ENCODE results near the gene MRPS14. TPM values are rescaled to one million over a fixed set of nuclear protein-coding genes. Genes with fewer than 3 reads are reported as not detected.
A peak's percentile ranks its signal among the peaks of the same experiment; 100 is the strongest.
"Not testable (repeated sequence)": the region's sequence is repeated elsewhere in the genome, so short reads cannot be mapped to it uniquely, and the experiment has no call there.

MRPS14 gene
- total RNA-seq (2014; rRNA removed; shearing (Covaris generic)) = 31.6 and 34.0 TPM in 2 replicates

- no peaks in the 10 kb centered on the region for H3K27me3 ChIP-seq
- DNase-seq = peak; percentile 97 to 98
- no peaks in the 10 kb centered on the region for H3K36me3 ChIP-seq
- H3K27ac ChIP-seq = peak within 1 kb of the TSS; percentile 61
- H3K9me3 ChIP-seq (replicated peaks) = no peaks in the 10 kb centered on the region
- H3K4me3 ChIP-seq = peak within 1 kb of the TSS; percentile 89
- H3K4me1 ChIP-seq = no peaks in the 10 kb centered on the region
Observed at GRCh38 chr1:175023043-175023921, at the start of gene MRPS14. TSS of gene MRPS14 (minus strand) at chr1:175023425. CDS start at chr1:175023408, 17 bp downstream.

GRCh38 chr1:175072099-175072951 is 49.1 kb upstream of the MRPS14 start:
- Histone ChIP-seq H3K27me3 (no peaks in the 10 kb centered on the region), H3K36me3 (no peaks in the 10 kb centered on the region), H3K9me3 (replicated peaks) (no peaks in the 10 kb centered on the region), H3K4me1 (peaks cover 13% of the 10 kb centered on the region), H3K4me3 (peak overlapping the region; percentile 26), H3K27ac (peak overlapping the region; percentile 31)
- peak; percentile 69 to 80 for DNase-seq

- DNase-seq = no peak
- H3K4me1 ChIP-seq = peaks cover 13% of the 10 kb centered on the region
- no peaks in the 10 kb centered on the region for H3K9me3 ChIP-seq (replicated peaks)
- no peaks in the 10 kb centered on the region for H3K27me3 ChIP-seq
- no peaks in the 10 kb centered on the region for H3K36me3 ChIP-seq
- no peak overlapping the region for H3K4me3 ChIP-seq
- no peak overlapping the region; the same call in 1 of the 2 replicates for H3K27ac ChIP-seq
Observed at GRCh38 chr1:175071276-175071943, 48.2 kb upstream of the MRPS14 start.

- Histone ChIP-seq H3K27ac (no peak overlapping the region), H3K4me3 (no peak overlapping the region), H3K4me1 (peaks cover 13% of the 10 kb centered on the region), H3K9me3 (replicated peaks) (no peaks in the 10 kb centered on the region), H3K27me3 (no peaks in the 10 kb centered on the region), H3K36me3 (no peaks in the 10 kb centered on the region)
- DNase-seq = no peak
Observed at GRCh38 chr1:175070818-175071217, 47.6 kb upstream of the MRPS14 start.

- no peak for DNase-seq
- Histone ChIP-seq H3K36me3 (no peaks in the 10 kb centered on the region), H3K4me3 (no peak within 1 kb of the TSS), H3K4me1 (peaks cover 7% of the 10 kb centered on the region), H3K27ac (no peak within 1 kb of the TSS), H3K27me3 (no peaks in the 10 kb centered on the region), H3K9me3 (replicated peaks) (no peaks in the 10 kb centered on the region)
Observed at GRCh38 chr1:175067362-175068106, 44.3 kb upstream of the MRPS14 start, which contains the start of gene TNN. TSS of gene TNN (plus strand) at chr1:175067833. CDS start at chr1:175077419, 9,586 bp downstream.

DNA sequence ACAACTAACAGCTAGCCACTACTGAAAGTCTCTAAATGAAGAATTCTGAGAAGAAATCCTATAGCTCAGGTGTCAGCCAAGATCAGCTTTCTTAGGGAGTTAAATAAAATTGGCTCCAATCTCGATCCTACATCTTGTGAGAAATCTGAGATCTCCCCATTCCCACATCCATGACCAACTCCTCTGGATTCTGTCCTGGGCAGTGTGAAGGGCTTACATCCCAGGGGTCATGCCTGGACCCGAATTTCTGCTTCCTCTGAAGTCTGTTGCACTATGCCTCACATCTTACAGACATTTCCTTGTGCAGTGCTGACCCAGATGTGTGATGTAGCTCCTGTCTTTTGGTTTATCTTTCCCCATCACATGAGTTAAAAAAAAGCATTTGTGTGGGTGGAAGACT is 39.6 kb upstream of the MRPS14 start:
- no peak overlapping the region for H3K27ac ChIP-seq
- H3K9me3 ChIP-seq (replicated peaks) = no peaks in the 10 kb centered on the region

DNA sequence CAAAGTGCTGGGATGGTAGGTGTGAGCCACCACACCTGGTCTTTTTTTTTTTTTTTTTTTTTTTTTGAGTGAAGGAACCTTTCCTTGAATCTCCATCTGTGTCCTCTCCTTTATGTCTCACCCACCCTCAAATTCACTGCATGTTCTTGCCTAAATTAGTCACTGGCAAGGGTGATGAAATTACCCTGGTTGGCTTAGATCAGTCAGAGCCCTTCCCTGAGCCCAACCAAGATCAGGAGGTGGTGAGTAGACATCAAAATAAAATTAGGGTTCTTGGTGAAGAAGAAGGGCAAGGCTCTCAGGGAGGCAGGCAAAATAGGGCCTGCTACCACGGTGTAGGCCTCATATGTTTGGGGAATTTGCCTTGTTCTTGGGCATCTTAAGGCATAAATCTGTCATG is 39.1 kb upstream of the MRPS14 start:
- DNase-seq = no peak
- H3K36me3 ChIP-seq = no peaks in the 10 kb centered on the region
- H3K4me3 ChIP-seq = no peak overlapping the region
- no peaks in the 10 kb centered on the region for H3K9me3 ChIP-seq (replicated peaks)
- no peaks in the 10 kb centered on the region for H3K4me1 ChIP-seq
- no peak overlapping the region for H3K27ac ChIP-seq
- H3K27me3 ChIP-seq = no peaks in the 10 kb centered on the region

More for the DNA sequence above, 39.6 kb upstream of the MRPS14 start:
- no peak for DNase-seq
- Histone ChIP-seq H3K27me3 (no peaks in the 10 kb centered on the region), H3K4me3 (no peak overlapping the region), H3K4me1 (no peaks in the 10 kb centered on the region), H3K36me3 (no peaks in the 10 kb centered on the region)

GRCh38 chr1:175054736-175055135 is 31.5 kb upstream of the MRPS14 start:
- no peaks in the 10 kb centered on the region for H3K4me1 ChIP-seq
- no peaks in the 10 kb centered on the region for H3K36me3 ChIP-seq
- no peak overlapping the region for H3K27ac ChIP-seq

GRCh38 chr1:175050992-175051391 is 27.8 kb upstream of the MRPS14 start:
- Histone ChIP-seq H3K9me3 (replicated peaks) (no peaks in the 10 kb centered on the region), H3K36me3 (no peaks in the 10 kb centered on the region), H3K4me1 (no peaks in the 10 kb centered on the region), H3K27ac (no peak overlapping the region), H3K27me3 (no peaks in the 10 kb centered on the region), H3K4me3 (no peak overlapping the region)
- no peak for DNase-seq

More at GRCh38 chr1:175054736-175055135, 31.5 kb upstream of the MRPS14 start:
- DNase-seq = no peak
- Histone ChIP-seq H3K9me3 (replicated peaks) (no peaks in the 10 kb centered on the region), H3K4me3 (no peak overlapping the region), H3K27me3 (no peaks in the 10 kb centered on the region)

DNA sequence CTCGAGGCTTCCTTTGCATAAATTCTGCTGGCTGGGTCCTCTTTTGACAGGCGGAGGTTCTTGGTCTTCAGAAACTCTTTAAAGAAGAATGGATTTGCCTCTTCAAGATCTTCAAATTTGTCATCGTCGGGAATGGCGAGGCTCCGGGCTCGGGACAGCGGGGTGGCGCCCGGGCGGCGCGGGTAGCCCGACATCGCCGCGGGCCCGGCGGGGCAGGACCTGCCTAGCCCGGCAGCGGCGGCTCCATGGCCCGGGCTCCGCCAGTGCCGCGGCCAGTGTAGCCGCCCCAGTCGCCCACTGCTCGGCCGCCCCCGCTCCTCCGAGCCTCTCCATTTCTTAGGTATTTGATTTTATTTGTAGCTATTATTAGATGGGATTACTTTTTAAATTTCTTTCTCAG is 22.3 kb upstream of the MRPS14 start:
- no peaks in the 10 kb centered on the region for H3K36me3 ChIP-seq
- H3K27me3 ChIP-seq = no peaks in the 10 kb centered on the region
- DNase-seq = no peak
- no peak overlapping the region for H3K4me3 ChIP-seq
- no peaks in the 10 kb centered on the region for H3K9me3 ChIP-seq (replicated peaks)
- no peak overlapping the region for H3K27ac ChIP-seq
- peaks cover 16% of the 10 kb centered on the region for H3K4me1 ChIP-seq

GRCh38 chr1:175045097-175045496 is 21.9 kb upstream of the MRPS14 start:
- Histone ChIP-seq H3K4me3 (no peak overlapping the region), H3K27me3 (no peaks in the 10 kb centered on the region), H3K27ac (no peak overlapping the region), H3K4me1 (peaks cover 16% of the 10 kb centered on the region), H3K9me3 (replicated peaks) (no peaks in the 10 kb centered on the region), H3K36me3 (no peaks in the 10 kb centered on the region)
- no peak for DNase-seq

GRCh38 chr1:175044591-175044990 is 21.4 kb upstream of the MRPS14 start:
- not testable (repeated sequence) for H3K36me3 ChIP-seq; H3K9me3 ChIP-seq (replicated peaks); H3K27me3 ChIP-seq; DNase-seq; H3K27ac ChIP-seq
- peaks cover 16% of the 10 kb centered on the region for H3K4me1 ChIP-seq
- H3K4me3 ChIP-seq = peak overlapping the region; percentile 45; the same call in 1 of the 2 replicates

- Histone ChIP-seq H3K27ac (peak overlapping the region; percentile 58), H3K9me3 (replicated peaks) (no peaks in the 10 kb centered on the region), H3K36me3 (no peaks in the 10 kb centered on the region), H3K27me3 (no peaks in the 10 kb centered on the region), H3K4me1 (peaks cover 16% of the 10 kb centered on the region), H3K4me3 (peak overlapping the region; percentile 45)
- peak; percentile 54 to 64 for DNase-seq
Observed at GRCh38 chr1:175043824-175044223, 20.6 kb upstream of the MRPS14 start.

- H3K27me3 ChIP-seq = no peaks in the 10 kb centered on the region
- no peak for DNase-seq
- H3K36me3 ChIP-seq = no peaks in the 10 kb centered on the region
- H3K27ac ChIP-seq = no peak overlapping the region
- no peaks in the 10 kb centered on the region for H3K9me3 ChIP-seq (replicated peaks)
- no peak overlapping the region for H3K4me3 ChIP-seq
- H3K4me1 ChIP-seq = peaks cover 16% of the 10 kb centered on the region
Observed at GRCh38 chr1:175042650-175043049, 19.4 kb upstream of the MRPS14 start.
